IPS-18a (cell line): Measurements from ENCODE around the gene MEIOB.

Source experiments
- H3K27ac ChIP-seq: one replicate; pipeline ENCODE4 v1.5.1; 2013; ENCODE audit warnings: low read length
- H3K27me3 ChIP-seq: one replicate; pipeline ENCODE4 v1.6.1; 2013; ENCODE audit warnings: mild to moderate bottlenecking, low read length; ENCODE audit not compliant: control insufficient read depth, insufficient read depth
- H3K36me3 ChIP-seq: one replicate; pipeline ENCODE4 v1.6.1; 2013; ENCODE audit warnings: low read depth, low read length; ENCODE audit not compliant: control insufficient read depth
- H3K4me1 ChIP-seq: one replicate; pipeline ENCODE4 v1.6.1; 2013; ENCODE audit warnings: low read depth, low read length; ENCODE audit not compliant: control insufficient read depth
- H3K4me3 ChIP-seq: one replicate; pipeline ENCODE4 v1.5.1; 2013; ENCODE audit warnings: low read length
- H3K9ac ChIP-seq: one replicate; pipeline ENCODE4 v1.6.1; 2013; ENCODE audit warnings: mild to moderate bottlenecking, low read length, moderate library complexity
- H3K9me3 ChIP-seq: one replicate; pipeline ENCODE4 v1.6.1; 2013; ENCODE audit warnings: low read depth, low read length; ENCODE audit not compliant: control insufficient read depth

MEIOB gene

GRCh38 chr16:1786242-1787055, 85.5 kb downstream of the MEIOB start:
- Histone ChIP-seq H3K27me3 (no peaks in the 10 kb centered on the region), H3K27ac (no peak overlapping the region), H3K9me3 (no peaks in the 10 kb centered on the region), H3K36me3 (peaks cover 9% of the 10 kb centered on the region), H3K4me1 (no peaks in the 10 kb centered on the region), H3K4me3 (no peak overlapping the region), H3K9ac (no peak overlapping the region)

GRCh38 chr16:1785846-1786170, 86.2 kb downstream of the MEIOB start:
- H3K36me3 ChIP-seq = peaks cover 9% of the 10 kb centered on the region
- H3K9me3 ChIP-seq = no peaks in the 10 kb centered on the region
- H3K4me3 ChIP-seq = no peak overlapping the region
- no peak overlapping the region for H3K27ac ChIP-seq
- no peaks in the 10 kb centered on the region for H3K27me3 ChIP-seq
- no peak overlapping the region for H3K9ac ChIP-seq
- H3K4me1 ChIP-seq = no peaks in the 10 kb centered on the region

- Histone ChIP-seq H3K9ac (no peak overlapping the region), H3K27me3 (no peaks in the 10 kb centered on the region), H3K27ac (no peak overlapping the region), H3K4me3 (no peak overlapping the region), H3K4me1 (no peaks in the 10 kb centered on the region), H3K36me3 (peaks cover 9% of the 10 kb centered on the region), H3K9me3 (no peaks in the 10 kb centered on the region)
Measured at GRCh38 chr16:1784977-1785845, 86.8 kb downstream of the MEIOB start.
